Endothelial cell of umbilical vein (primary cell): Measurements from ENCODE around the gene ZNF827. TPM values are rescaled to one million over a fixed set of nuclear protein-coding genes. Genes with fewer than 3 reads are reported as not detected.

Experiments
- BruUV-seq: library from RNA; stranded (reverse); fragments of 400-500 nt; replicated peaks from 2 replicates; lab custom pipeline; 2021; lab: Mats Ljungman, UMichigan
- CTCF ChIA-PET: fragments of 300-600, 350-600 bp; sonication (Branson Sonifier 250); formaldehyde crosslinking; loops from one replicate; lab custom pipeline; 2021; ENCODE audit warnings: antibody characterized with exemption, inconsistent platforms; lab: Charles Lee
- POLR2A ChIA-PET: fragments of 300-600, 350-600 bp; sonication (Branson Sonifier 250); formaldehyde crosslinking; loops from one replicate; lab custom pipeline; 2021; ENCODE audit warnings: antibody characterized with exemption, inconsistent platforms; lab: Charles Lee
- DNase-seq: peaks from one replicate; pipeline ENCODE4 v3.0.0-alpha.2; 2011; ENCODE audit warnings: low read depth, low spot score
- FAIRE-seq: peaks from 2 replicates; lab custom pipeline; 2011; peaks lifted over from hg19 to GRCh38; lab: Jason Lieb, UNC
- H2AFZ ChIP-seq: 2 replicates; pipeline ENCODE4 v1.6.0; 2012; ENCODE audit warnings: low read depth, low read length, control low read depth, inconsistent platforms
- H3K27ac ChIP-seq: 2 replicates; pipeline ENCODE4 v1.5.1; 2011; ENCODE audit warnings: low read depth, mild to moderate bottlenecking, control low read depth, low read length, moderate library complexity; ENCODE audit not compliant: insufficient read depth
- H3K27me3 ChIP-seq, 2 experiments: 2 replicates each; pipeline versions ENCODE4 v1.6.0 to v1.6.1; 2011; ENCODE audit warnings: low read length in 2 of 2, mixed read lengths in 1 of 2; ENCODE audit not compliant: control insufficient read depth in 2 of 2, insufficient read depth in 2 of 2
- H3K36me3 ChIP-seq, 2 experiments: 2 replicates in 1 of 2; 3 replicates in 1 of 2; pipeline ENCODE4 v1.5.1; 2011; ENCODE audit warnings: low read length in 2 of 2, mild to moderate bottlenecking in 1 of 2, moderate library complexity in 1 of 2; ENCODE audit not compliant: control insufficient read depth in 2 of 2, insufficient read depth in 2 of 2; ENCODE audit errors: extremely low read depth in 1 of 2
- H3K4me1 ChIP-seq: 3 replicates; pipeline ENCODE4 v1.5.1; 2011; ENCODE audit warnings: mild to moderate bottlenecking, low read length; ENCODE audit not compliant: control insufficient read depth, insufficient read depth; ENCODE audit errors: extremely low read depth
- H3K4me2 ChIP-seq: 2 replicates; pipeline ENCODE4 v1.6.1; 2011; ENCODE audit warnings: low read length, control low read depth, mixed read lengths; ENCODE audit not compliant: insufficient read depth
- H3K4me3 ChIP-seq, 3 experiments: fragments of 200-600 bp in 1 of 3; sonication (generic), shearing (Covaris generic) in 1 of 3; replicated peaks in 1 of 3; 2 replicates each; pipeline ENCODE4 v1.5.1; 2011 to 2016; ENCODE audit warnings: control low read depth in 3 of 3, low read length in 3 of 3, mild to moderate bottlenecking in 2 of 3, inconsistent platforms in 1 of 3, low read depth in 1 of 3, moderate library complexity in 1 of 3; ENCODE audit not compliant: insufficient read depth in 1 of 3
- H3K79me2 ChIP-seq: 2 replicates; pipeline ENCODE4 v1.6.0; 2012; ENCODE audit warnings: low read length, inconsistent platforms; ENCODE audit not compliant: control insufficient read depth, insufficient read depth
- H3K9ac ChIP-seq: replicated peaks from 2 replicates; pipeline ENCODE3; 2011; ENCODE audit warnings: low read length, control low read depth; ENCODE audit not compliant: insufficient read depth; ENCODE audit errors: extremely low read depth
- H3K9me1 ChIP-seq: replicated peaks from 3 replicates; pipeline ENCODE4 v1.6.0; 2011; ENCODE audit warnings: mild to moderate bottlenecking, low read length; ENCODE audit not compliant: control insufficient read depth, insufficient read depth; ENCODE audit errors: extremely low read depth
- H3K9me3 ChIP-seq: replicated peaks from 2 replicates; pipeline ENCODE4 v1.5.1; 2012; ENCODE audit warnings: low read length, inconsistent platforms; ENCODE audit not compliant: control insufficient read depth, insufficient read depth
- H4K20me1 ChIP-seq: replicated peaks from 2 replicates; pipeline ENCODE3; 2011; ENCODE audit warnings: mild to moderate bottlenecking, low read length; ENCODE audit not compliant: control insufficient read depth, insufficient read depth; ENCODE audit errors: extremely low read depth
- CTCF ChIP-seq, 2 donors: IDR thresholded peaks; 1 replicate in 1 of 2; 2 replicates in 1 of 2; pipeline ENCODE4 v1.5.1; 2011; ENCODE audit warnings: low read length in 2 of 2, mild to moderate bottlenecking in 2 of 2, moderate library complexity in 2 of 2, control low read depth in 1 of 2, inconsistent platforms in 1 of 2, low read depth in 1 of 2; ENCODE audit not compliant: insufficient read depth in 1 of 2; ENCODE audit errors: extremely low read depth in 1 of 2
- EZH2 ChIP-seq: IDR thresholded peaks from 2 replicates; pipeline ENCODE4 v1.6.1; 2012; ENCODE audit warnings: borderline replicate concordance, low read depth, mild to moderate bottlenecking, moderate library complexity, low read length, inconsistent platforms; ENCODE audit not compliant: severe bottlenecking
- FOS ChIP-seq: IDR thresholded peaks from 2 replicates; pipeline ENCODE4 v1.6.1; 2011; ENCODE audit warnings: mild to moderate bottlenecking, low read length, moderate library complexity, borderline replicate concordance; ENCODE audit not compliant: insufficient read depth
- GATA2 ChIP-seq: IDR thresholded peaks from 2 replicates; pipeline ENCODE4 v1.7.0; 2011; ENCODE audit warnings: low read depth, mild to moderate bottlenecking, moderate library complexity, mixed read lengths, low read length; ENCODE audit not compliant: insufficient read length, insufficient read depth
- JUN ChIP-seq: IDR thresholded peaks from 2 replicates; pipeline ENCODE4 v1.6.1; 2011; ENCODE audit warnings: borderline replicate concordance, low read depth; ENCODE audit not compliant: insufficient read length, insufficient read depth
- MAX ChIP-seq: IDR thresholded peaks from 2 replicates; pipeline ENCODE4 v1.6.1; 2011; ENCODE audit not compliant: insufficient read depth, insufficient read length
- MYC ChIP-seq: IDR thresholded peaks from one replicate; pipeline ENCODE4 v1.6.1; 2011; ENCODE audit warnings: mild to moderate bottlenecking, low read depth, low read length
- POLR2A ChIP-seq: IDR thresholded peaks from 2 replicates; pipeline ENCODE4 v1.6.1; 2012; ENCODE audit warnings: low read depth, mild to moderate bottlenecking, control low read depth, low read length
- POLR2AphosphoS5 ChIP-seq: IDR thresholded peaks from 2 replicates; pipeline ENCODE4 v1.6.1; 2012; ENCODE audit warnings: low read depth, mild to moderate bottlenecking, control low read depth, low read length, moderate library complexity; ENCODE audit not compliant: insufficient read depth
- dilution Hi-C: fragments of 300-500 bp; cut with MboI; formaldehyde crosslinking; loops from one replicate; pipeline ENCODE4 v1.15.0; 2019; ENCODE audit warnings: low sequenced_read_pairs; ENCODE audit not compliant: extremely low pct_ligation_motif_present
- intact Hi-C: fragments of 100-400 bp; cut with micrococcal nuclease; formaldehyde crosslinking; loops from one replicate; pipeline ENCODE4 v1.10.0; 2022
- polyA plus RNA-seq, 4 experiments: library from polyadenylated mRNA; depleted of rRNA in 3 of 4; stranded (reverse) in 3 of 4; unstranded in 1 of 4; fragments of >200 nt; gene quantifications; 2 replicates each; pipeline versions ENCODE4 v1.2.1 to v1.2.3, GENCODE V29; 2011 to 2012; ENCODE audit warnings: missing spikeins in 1 of 4
- total RNA-seq: library from RNA; stranded (reverse); gene quantifications from 2 replicates; pipeline ENCODE4 v1.2.3, GENCODE V29; 2021

ZNF827 gene
- total and polyA plus RNA-seq, 2 donors (not counting 3 experiments of a cell fraction or from before 2014, with no cell fraction given), result 16.9 to 23.7 TPM

GRCh38 chr4:145760176-145760575 is 178.4 kb downstream of the ZNF827 start:
- Histone ChIP-seq H4K20me1 (no peaks in the 10 kb centered on the region), H3K4me1 (no peaks in the 10 kb centered on the region), H3K79me2 (no peaks in the 10 kb centered on the region), H3K36me3 (peaks cover 3 to 16% of the 10 kb centered on the region in 2 experiments), H2AFZ (no peak overlapping the region), H3K9me1 (no peaks in the 10 kb centered on the region), H3K27me3 (no peaks in the 10 kb centered on the region), H3K27ac (no peak overlapping the region), H3K4me2 (no peak overlapping the region), H3K9me3 (no peaks in the 10 kb centered on the region), H3K4me3 (no peak overlapping the region), H3K9ac (no peak overlapping the region)
- DNase-seq, result no peak
- dilution Hi-C loops (no loop called here), intact Hi-C loops (no loop called here)
- TF ChIP-seq MAX (no peak), GATA2 (no peak), CTCF (IDR thresholded peaks at IDR 0.05; ENCODE audit: extremely low read depth in 1 of 2, insufficient read depth in 1 of 2, low read depth in 1 of 2, low read length in 2 of 2) (no peak), JUN (no peak), EZH2 (no peak), POLR2A (no peak), MYC (no peak), POLR2AphosphoS5 (no peak), FOS (no peak)
- ChIA-PET POLR2A (no interaction called here), CTCF (no interaction called here)
- no peak for FAIRE-seq
- BruUV-seq, result no TSS peak
